NCI-H1436 treated with DMSO at 0.1 percent for 48 hours (cell line): Measurements from ENCODE around the gene OR2F2.

Experiments
- DNase-seq: peaks from one replicate; lab custom pipeline; 2025; lab: John Stamatoyannopoulos, UW

The OR2F2 gene

DNA sequence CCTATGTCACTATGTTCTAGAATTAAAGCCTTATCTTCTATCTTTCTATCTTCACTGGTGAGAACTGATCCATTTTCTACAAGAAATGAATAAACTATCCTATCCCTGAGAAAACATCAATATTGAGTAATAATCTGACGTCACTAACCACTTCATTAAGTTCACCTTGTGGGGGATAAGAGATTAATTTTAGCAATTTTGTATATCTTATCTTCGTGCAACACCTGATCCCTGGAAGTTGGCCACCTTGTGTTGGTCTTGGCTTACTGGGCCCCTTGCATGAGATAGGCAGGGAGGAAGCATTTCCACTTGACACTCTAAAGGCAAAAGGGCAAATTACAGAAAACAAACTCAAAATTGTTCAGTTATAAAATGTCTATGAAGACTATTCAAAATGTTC lies 45.0 kb downstream of the OR2F2 start:
- no peak for DNase-seq

DNA sequence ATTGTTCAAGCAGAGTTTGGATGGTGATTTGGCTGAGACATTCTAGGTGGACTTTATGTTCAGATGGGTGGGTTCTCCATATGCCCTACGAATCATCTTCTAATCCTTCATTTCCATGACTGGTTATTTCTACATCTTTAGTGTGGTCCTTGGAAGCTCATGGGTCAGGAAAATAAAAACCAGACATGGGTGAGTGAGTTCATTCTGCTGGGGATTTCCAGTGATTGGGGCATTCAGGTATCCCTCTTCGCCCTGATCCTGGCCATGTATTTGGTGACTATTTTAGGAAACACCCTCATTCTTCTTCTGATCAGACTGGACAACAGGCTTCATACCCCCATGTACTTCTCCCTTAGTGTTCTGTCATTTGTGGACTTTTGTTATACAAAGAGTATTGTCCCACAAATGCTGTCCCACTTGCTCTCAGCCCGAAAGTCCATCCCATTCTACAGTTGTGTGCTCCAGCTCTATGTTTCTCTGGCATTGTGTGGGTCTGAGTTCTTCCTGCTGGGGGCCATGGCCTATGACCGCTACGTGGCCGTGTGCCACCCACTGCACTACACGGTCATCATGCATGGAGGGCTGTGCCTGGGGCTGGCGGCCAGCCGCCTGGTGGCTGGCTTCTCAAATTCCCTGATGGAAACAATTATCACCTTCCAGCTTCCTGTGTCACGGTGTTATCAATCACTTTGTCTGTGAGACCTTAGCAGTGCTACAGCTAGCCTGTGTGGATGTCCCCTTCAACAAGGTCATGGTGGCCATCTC lies 45.9 kb downstream of the OR2F2 start:
- no peak for DNase-seq

DNA sequence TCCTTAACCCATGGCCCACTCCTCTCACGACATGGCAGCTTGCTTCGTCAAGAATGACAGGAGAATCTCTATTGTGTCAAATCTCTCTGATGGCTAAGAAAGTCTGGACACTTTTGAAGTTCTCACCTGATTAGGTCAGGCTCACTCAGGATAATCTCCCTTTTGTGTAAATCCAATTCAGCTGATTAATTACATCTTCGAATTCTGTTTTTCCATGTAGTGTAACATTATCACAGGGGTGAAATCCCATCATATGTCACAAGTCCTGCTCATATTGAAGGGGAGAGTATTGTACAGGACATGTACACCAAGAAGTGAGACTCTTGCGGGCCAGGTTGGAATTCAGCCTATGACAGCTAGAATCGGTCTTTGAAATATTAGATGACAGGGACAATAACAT lies 48.9 kb downstream of the OR2F2 start:
- no peak for DNase-seq
